Measurements from ENCODE around the gene CPZ. TPM values are rescaled to one million over a fixed set of nuclear protein-coding genes. Genes with fewer than 3 reads are reported as not detected.

The CPZ gene
- total and polyA plus RNA-seq, 10 of the 15 experiments (the other 5 are each of a cell fraction or from before 2014, with no cell fraction given), result not detected

DNA sequence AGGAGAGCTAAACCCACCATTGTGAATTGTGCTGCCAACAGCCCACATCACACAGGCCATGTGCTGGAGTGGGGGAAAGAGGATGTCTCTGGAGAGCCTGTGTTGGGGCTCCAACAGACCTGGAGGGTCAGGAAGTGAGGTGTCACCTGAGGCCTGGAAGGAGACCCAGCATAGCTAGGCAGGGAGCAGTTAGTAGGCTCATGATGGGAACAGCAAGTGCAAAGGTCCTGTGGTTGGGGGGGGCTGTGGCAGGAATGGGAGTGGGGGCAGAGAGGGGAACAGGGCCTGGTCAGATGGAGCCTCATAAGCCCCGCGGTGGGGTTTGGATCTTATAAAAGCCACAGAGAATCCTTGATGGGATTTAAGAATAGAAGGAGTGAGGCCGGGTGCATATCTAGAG lies 48.3 kb upstream of the CPZ start:
- WGBS (ENCODE audit: insufficient coverage, insufficient replicate concordance, low lambda C conversion rate, missing lambda C conversion rate), result 67% methylated on average over 3 of the region's 3 CpGs
- Histone ChIP-seq H3K4me3 (no peak overlapping the region), H3K4me2 (ENCODE audit: control insufficient read depth, insufficient read depth) (no peak overlapping the region), H3K27ac (ENCODE audit: control insufficient read depth, insufficient read depth) (no peak overlapping the region), H4K20me1 (ENCODE audit: control insufficient read depth, insufficient read depth) (no peaks in the 10 kb centered on the region), H3K9ac (ENCODE audit: control insufficient read depth, insufficient read depth, low read length) (no peak overlapping the region), H3K36me3 (ENCODE audit: control insufficient read depth in 2 of 2, insufficient read depth in 2 of 2, low read length in 1 of 2) (no peaks in the 10 kb centered on the region), H3K4me1 (ENCODE audit: control insufficient read depth, insufficient read depth, low read length) (peaks cover 5% of the 10 kb centered on the region), H3K79me2 (ENCODE audit: control insufficient read depth, insufficient read depth, low read length) (no peaks in the 10 kb centered on the region), H2AFZ (ENCODE audit: control insufficient read depth, low read depth, low read length) (no peak overlapping the region), H3K9me3 (replicated peaks; ENCODE audit: control insufficient read depth, insufficient read depth, low read length) (no peaks in the 10 kb centered on the region), H3K27me3 (replicated peaks in 1 of 2; ENCODE audit: control insufficient read depth in 2 of 2, insufficient read depth in 2 of 2, low read length in 1 of 2) (no peaks in the 10 kb centered on the region)
- ATAC-seq (no peak), FAIRE-seq (no peak), DNase-seq (ENCODE audit: low read depth, low spot score) (no peak)
- intact Hi-C loops (cut with micrococcal nuclease; ENCODE audit: unreplicated experiment), result no loop called here
- SMC1A ChIA-PET (ENCODE audit: uncharacterized antibody, unreplicated experiment), result no interaction called here
- TF ChIP-seq, protein P1, sequence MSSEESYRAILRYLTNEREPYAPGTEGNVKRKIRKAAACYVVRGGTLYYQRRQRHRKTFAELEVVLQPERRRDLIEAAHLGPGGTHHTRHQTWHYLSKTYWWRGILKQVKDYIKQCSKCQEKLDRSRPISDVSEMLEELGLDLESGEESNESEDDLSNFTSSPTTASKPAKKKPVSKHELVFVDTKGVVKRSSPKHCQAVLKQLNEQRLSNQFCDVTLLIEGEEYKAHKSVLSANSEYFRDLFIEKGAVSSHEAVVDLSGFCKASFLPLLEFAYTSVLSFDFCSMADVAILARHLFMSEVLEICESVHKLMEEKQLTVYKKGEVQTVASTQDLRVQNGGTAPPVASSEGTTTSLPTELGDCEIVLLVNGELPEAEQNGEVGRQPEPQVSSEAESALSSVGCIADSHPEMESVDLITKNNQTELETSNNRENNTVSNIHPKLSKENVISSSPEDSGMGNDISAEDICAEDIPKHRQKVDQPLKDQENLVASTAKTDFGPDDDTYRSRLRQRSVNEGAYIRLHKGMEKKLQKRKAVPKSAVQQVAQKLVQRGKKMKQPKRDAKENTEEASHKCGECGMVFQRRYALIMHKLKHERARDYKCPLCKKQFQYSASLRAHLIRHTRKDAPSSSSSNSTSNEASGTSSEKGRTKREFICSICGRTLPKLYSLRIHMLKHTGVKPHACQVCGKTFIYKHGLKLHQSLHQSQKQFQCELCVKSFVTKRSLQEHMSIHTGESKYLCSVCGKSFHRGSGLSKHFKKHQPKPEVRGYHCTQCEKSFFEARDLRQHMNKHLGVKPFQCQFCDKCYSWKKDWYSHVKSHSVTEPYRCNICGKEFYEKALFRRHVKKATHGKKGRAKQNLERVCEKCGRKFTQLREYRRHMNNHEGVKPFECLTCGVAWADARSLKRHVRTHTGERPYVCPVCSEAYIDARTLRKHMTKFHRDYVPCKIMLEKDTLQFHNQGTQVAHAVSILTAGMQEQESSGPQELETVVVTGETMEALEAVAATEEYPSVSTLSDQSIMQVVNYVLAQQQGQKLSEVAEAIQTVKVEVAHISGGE (CRISPR knock-in tag; IDR thresholded peaks at IDR 0.05), result no peak
- TF ChIP-seq CREM (IDR thresholded peaks at IDR 0.05; ENCODE audit: low read depth) (no peak), SMAD5 (IDR thresholded peaks at IDR 0.05; ENCODE audit: low read depth) (no peak), NRF1 (conservative IDR thresholded peaks at IDR 0.05; ENCODE audit: low read depth, low read length) (no peak), CHD1 (IDR thresholded peaks at IDR 0.05; ENCODE audit: low read depth, low read length) (no peak), EED (IDR thresholded peaks at IDR 0.05; ENCODE audit: low read depth) (no peak), ZNF24 (IDR thresholded peaks at IDR 0.05) (no peak), ZNF217 (IDR thresholded peaks at IDR 0.05) (no peak), FOS (IDR thresholded peaks at IDR 0.05; ENCODE audit: borderline replicate concordance, extremely low read depth, insufficient read length) (no peak), MTA3 (IDR thresholded peaks at IDR 0.05; ENCODE audit: borderline replicate concordance, low read length) (no peak)
- TF ChIP-seq, protein P2, sequence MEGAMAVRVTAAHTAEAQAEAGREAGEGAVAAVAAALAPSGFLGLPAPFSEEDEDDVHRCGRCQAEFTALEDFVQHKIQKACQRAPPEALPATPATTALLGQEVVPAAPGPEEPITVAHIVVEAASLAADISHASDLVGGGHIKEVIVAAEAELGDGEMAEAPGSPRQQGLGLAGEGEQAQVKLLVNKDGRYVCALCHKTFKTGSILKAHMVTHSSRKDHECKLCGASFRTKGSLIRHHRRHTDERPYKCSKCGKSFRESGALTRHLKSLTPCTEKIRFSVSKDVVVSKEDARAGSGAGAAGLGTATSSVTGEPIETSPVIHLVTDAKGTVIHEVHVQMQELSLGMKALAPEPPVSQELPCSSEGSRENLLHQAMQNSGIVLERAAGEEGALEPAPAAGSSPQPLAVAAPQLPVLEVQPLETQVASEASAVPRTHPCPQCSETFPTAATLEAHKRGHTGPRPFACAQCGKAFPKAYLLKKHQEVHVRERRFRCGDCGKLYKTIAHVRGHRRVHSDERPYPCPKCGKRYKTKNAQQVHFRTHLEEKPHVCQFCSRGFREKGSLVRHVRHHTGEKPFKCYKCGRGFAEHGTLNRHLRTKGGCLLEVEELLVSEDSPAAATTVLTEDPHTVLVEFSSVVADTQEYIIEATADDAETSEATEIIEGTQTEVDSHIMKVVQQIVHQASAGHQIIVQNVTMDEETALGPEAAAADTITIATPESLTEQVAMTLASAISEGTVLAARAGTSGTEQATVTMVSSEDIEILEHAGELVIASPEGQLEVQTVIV (IDR thresholded peaks at IDR 0.05; ENCODE audit: borderline replicate concordance, partially characterized antibody), result no peak
- TF ChIP-seq, protein P3, sequence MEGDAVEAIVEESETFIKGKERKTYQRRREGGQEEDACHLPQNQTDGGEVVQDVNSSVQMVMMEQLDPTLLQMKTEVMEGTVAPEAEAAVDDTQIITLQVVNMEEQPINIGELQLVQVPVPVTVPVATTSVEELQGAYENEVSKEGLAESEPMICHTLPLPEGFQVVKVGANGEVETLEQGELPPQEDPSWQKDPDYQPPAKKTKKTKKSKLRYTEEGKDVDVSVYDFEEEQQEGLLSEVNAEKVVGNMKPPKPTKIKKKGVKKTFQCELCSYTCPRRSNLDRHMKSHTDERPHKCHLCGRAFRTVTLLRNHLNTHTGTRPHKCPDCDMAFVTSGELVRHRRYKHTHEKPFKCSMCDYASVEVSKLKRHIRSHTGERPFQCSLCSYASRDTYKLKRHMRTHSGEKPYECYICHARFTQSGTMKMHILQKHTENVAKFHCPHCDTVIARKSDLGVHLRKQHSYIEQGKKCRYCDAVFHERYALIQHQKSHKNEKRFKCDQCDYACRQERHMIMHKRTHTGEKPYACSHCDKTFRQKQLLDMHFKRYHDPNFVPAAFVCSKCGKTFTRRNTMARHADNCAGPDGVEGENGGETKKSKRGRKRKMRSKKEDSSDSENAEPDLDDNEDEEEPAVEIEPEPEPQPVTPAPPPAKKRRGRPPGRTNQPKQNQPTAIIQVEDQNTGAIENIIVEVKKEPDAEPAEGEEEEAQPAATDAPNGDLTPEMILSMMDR (IDR thresholded peaks at IDR 0.05 in 2 of 3, conservative IDR thresholded peaks at IDR 0.05 in 1 of 3; ENCODE audit: control insufficient read depth in 2 of 3, extremely low read depth in 1 of 3, insufficient read depth in 1 of 3, low read depth in 3 of 3, low read length in 3 of 3), result no peak
- POLR2A ChIA-PET, result no interaction called here
- in situ Hi-C loops (cut with MboI), result no loop called here
- BruUV-seq (replicated peaks), result no TSS peak
- RAD21 ChIA-PET (ENCODE audit: unreplicated experiment), result no interaction called here
- CTCF ChIA-PET, result no interaction called here

Measured in GM12878 (cell line).